Fibroblast of lung (primary cell): ENCODE measurements around the gene SLC25A30. TPM values are rescaled to one million over a fixed set of nuclear protein-coding genes. Genes with fewer than 3 reads are reported as not detected.

Experiments
- DNase-seq, 2 donors: peaks; one replicate each; pipeline versions ENCODE4 v3.0.0 to v3.0.0-alpha.2; 2010; ENCODE audit warnings: low read depth in 2 of 2
- H2AFZ ChIP-seq: 2 replicates; pipeline ENCODE4 v1.5.1; 2012; ENCODE audit warnings: low read length, control low read depth, inconsistent platforms
- H3K27ac ChIP-seq: 2 replicates; pipeline ENCODE4 v1.5.1; 2011; ENCODE audit warnings: low read length, control low read depth; ENCODE audit not compliant: insufficient read depth
- H3K27me3 ChIP-seq: 2 replicates; pipeline ENCODE4 v1.5.1; 2011; ENCODE audit warnings: mild to moderate bottlenecking, low read length; ENCODE audit not compliant: control insufficient read depth, insufficient read depth
- H3K36me3 ChIP-seq: 2 replicates; pipeline ENCODE4 v1.5.1; 2011; ENCODE audit warnings: low read length; ENCODE audit not compliant: control insufficient read depth, insufficient read depth
- H3K4me1 ChIP-seq: 2 replicates; pipeline ENCODE4 v1.5.1; 2011; ENCODE audit warnings: low read length; ENCODE audit not compliant: control insufficient read depth, insufficient read depth; ENCODE audit errors: extremely low read depth
- H3K4me2 ChIP-seq: 2 replicates; pipeline ENCODE4 v1.5.1; 2011; ENCODE audit warnings: low read length, control low read depth; ENCODE audit not compliant: insufficient read depth; ENCODE audit errors: extremely low read depth
- H3K4me3 ChIP-seq, 4 experiments: fragments of 200-600 bp in 1 of 4; sonication (generic) in 1 of 4; replicated peaks in 1 of 4; 2 replicates each; pipeline ENCODE4 v1.5.1; 2011 to 2016; ENCODE audit warnings: low read length in 4 of 4, low read depth in 3 of 4, mild to moderate bottlenecking in 3 of 4, control low read depth in 2 of 4, inconsistent platforms in 1 of 4, mixed read lengths in 1 of 4; ENCODE audit not compliant: insufficient read depth in 1 of 4; ENCODE audit errors: control extremely low read depth in 1 of 4
- H3K79me2 ChIP-seq: 2 replicates; pipeline ENCODE4 v1.5.1; 2012; ENCODE audit warnings: mild to moderate bottlenecking, low read length, inconsistent platforms; ENCODE audit not compliant: control insufficient read depth, insufficient read depth
- H3K9ac ChIP-seq: 2 replicates; pipeline ENCODE4 v1.5.1; 2011; ENCODE audit warnings: mild to moderate bottlenecking, low read length, control low read depth; ENCODE audit not compliant: insufficient read depth
- H3K9me3 ChIP-seq: 2 replicates; pipeline ENCODE4 v1.5.1; 2012; ENCODE audit warnings: low read depth, low read length; ENCODE audit not compliant: control insufficient read depth, insufficient read depth
- H4K20me1 ChIP-seq: 2 replicates; pipeline ENCODE4 v1.5.1; 2011; ENCODE audit warnings: low read length; ENCODE audit not compliant: control insufficient read depth, insufficient read depth; ENCODE audit errors: extremely low read depth
- EZH2 ChIP-seq: IDR thresholded peaks from 2 replicates; pipeline ENCODE4 v1.5.1; 2012; ENCODE audit warnings: low read length, control low read depth, mild to moderate bottlenecking; ENCODE audit errors: missing control alignments
- polyA plus RNA-seq, 2 donors: library from polyadenylated mRNA; depleted of rRNA in 1 of 2; stranded (reverse) in 1 of 2; unstranded in 1 of 2; fragments of >200 nt; gene quantifications; 2 replicates each; pipeline ENCODE4 v1.2.1, GENCODE V29; 2011 to 2012; ENCODE audit warnings: missing spikeins in 1 of 2
- total RNA-seq: library from RNA; depleted of rRNA; stranded (reverse); fragments of >200 nt; gene quantifications from 2 replicates; pipeline ENCODE4 v1.2.1, GENCODE V29; 2014
- TF ChIP-seq, protein P1 (sequence below), 2 donors: IDR thresholded peaks in 1 of 2; conservative IDR thresholded peaks in 1 of 2; 1 replicate in 1 of 2; 2 replicates in 1 of 2; pipeline ENCODE4 v1.5.1; 2011 to 2012; ENCODE audit warnings: low read length in 2 of 2, control low read depth in 1 of 2, inconsistent platforms in 1 of 2, low read depth in 1 of 2, mild to moderate bottlenecking in 1 of 2

Gene SLC25A30
- total and polyA plus RNA-seq, 2 donors (not counting 1 experiment from before 2014, with no cell fraction given): 14.5 to 27.6 TPM

GRCh38 chr13:45403081-45403480, 15.1 kb downstream of the SLC25A30 start:
- H3K27ac ChIP-seq: no peak overlapping the region
- no peak overlapping the region for H3K4me2 ChIP-seq
- H3K27me3 ChIP-seq: no peaks in the 10 kb centered on the region
- no peaks in the 10 kb centered on the region for H4K20me1 ChIP-seq
- no peak overlapping the region for H3K4me3 ChIP-seq
- no peak overlapping the region for H2AFZ ChIP-seq
- H3K79me2 ChIP-seq: no peaks in the 10 kb centered on the region
- H3K36me3 ChIP-seq: peaks cover 5% of the 10 kb centered on the region
- no peak for TF ChIP-seq EZH2
- TF ChIP-seq, protein P1, sequence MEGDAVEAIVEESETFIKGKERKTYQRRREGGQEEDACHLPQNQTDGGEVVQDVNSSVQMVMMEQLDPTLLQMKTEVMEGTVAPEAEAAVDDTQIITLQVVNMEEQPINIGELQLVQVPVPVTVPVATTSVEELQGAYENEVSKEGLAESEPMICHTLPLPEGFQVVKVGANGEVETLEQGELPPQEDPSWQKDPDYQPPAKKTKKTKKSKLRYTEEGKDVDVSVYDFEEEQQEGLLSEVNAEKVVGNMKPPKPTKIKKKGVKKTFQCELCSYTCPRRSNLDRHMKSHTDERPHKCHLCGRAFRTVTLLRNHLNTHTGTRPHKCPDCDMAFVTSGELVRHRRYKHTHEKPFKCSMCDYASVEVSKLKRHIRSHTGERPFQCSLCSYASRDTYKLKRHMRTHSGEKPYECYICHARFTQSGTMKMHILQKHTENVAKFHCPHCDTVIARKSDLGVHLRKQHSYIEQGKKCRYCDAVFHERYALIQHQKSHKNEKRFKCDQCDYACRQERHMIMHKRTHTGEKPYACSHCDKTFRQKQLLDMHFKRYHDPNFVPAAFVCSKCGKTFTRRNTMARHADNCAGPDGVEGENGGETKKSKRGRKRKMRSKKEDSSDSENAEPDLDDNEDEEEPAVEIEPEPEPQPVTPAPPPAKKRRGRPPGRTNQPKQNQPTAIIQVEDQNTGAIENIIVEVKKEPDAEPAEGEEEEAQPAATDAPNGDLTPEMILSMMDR (conservative IDR thresholded peaks at IDR 0.05 in 1 of 2, IDR thresholded peaks at IDR 0.05 in 1 of 2; ENCODE audit: low read depth in 1 of 2, low read length in 2 of 2): no peak
- no peaks in the 10 kb centered on the region for H3K9me3 ChIP-seq
- H3K9ac ChIP-seq: no peak overlapping the region
- no peak for DNase-seq
- H3K4me1 ChIP-seq: no peaks in the 10 kb centered on the region

DNA sequence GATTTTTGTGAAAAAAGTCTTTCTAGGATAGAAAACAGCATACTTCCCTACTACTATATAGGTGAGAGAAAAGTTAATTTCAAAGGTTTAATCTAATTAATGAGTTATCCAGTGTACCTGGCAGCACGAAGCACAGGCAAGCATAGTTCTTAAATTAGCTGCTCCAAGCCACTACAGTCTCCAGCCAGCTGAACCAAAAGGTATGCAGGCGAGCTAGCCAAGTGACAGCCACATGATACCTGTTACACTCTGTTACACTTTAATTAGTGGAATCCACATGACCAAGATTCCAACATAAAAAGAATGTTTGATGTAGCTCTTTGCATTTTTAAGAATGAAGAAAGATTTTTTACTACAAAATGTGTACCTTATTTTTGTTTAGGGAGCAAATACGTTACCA, 15.5 kb downstream of the SLC25A30 start:
- Histone ChIP-seq H3K79me2 (no peaks in the 10 kb centered on the region), H2AFZ (no peak overlapping the region), H3K9me3 (no peaks in the 10 kb centered on the region), H3K4me1 (no peaks in the 10 kb centered on the region), H3K27me3 (no peaks in the 10 kb centered on the region), H4K20me1 (no peaks in the 10 kb centered on the region), H3K4me2 (no peak overlapping the region), H3K4me3 (no peak overlapping the region), H3K27ac (no peak overlapping the region), H3K9ac (no peak overlapping the region), H3K36me3 (peaks cover 9% of the 10 kb centered on the region)
- no peak for DNase-seq
- no peak for TF ChIP-seq EZH2
- TF ChIP-seq, protein P1 (conservative IDR thresholded peaks at IDR 0.05 in 1 of 2, IDR thresholded peaks at IDR 0.05 in 1 of 2; ENCODE audit: low read depth in 1 of 2, low read length in 2 of 2): no peak

GRCh38 chr13:45401314-45401713, 16.9 kb downstream of the SLC25A30 start:
- Histone ChIP-seq H3K4me3 (no peak overlapping the region), H3K79me2 (no peaks in the 10 kb centered on the region), H3K4me1 (no peaks in the 10 kb centered on the region), H3K36me3 (peaks cover 6% of the 10 kb centered on the region), H3K27ac (no peak overlapping the region), H3K4me2 (no peak overlapping the region), H2AFZ (no peak overlapping the region), H4K20me1 (no peaks in the 10 kb centered on the region), H3K27me3 (no peaks in the 10 kb centered on the region), H3K9me3 (no peaks in the 10 kb centered on the region), H3K9ac (no peak overlapping the region)
- no peak for DNase-seq
- TF ChIP-seq EZH2: no peak
- TF ChIP-seq, protein P1 (conservative IDR thresholded peaks at IDR 0.05 in 1 of 2, IDR thresholded peaks at IDR 0.05 in 1 of 2; ENCODE audit: low read depth in 1 of 2, low read length in 2 of 2): no peak
